Gastrocnemius medialis (tissue), 4 donors: Measurements from ENCODE around the gene SLC36A2.

Experiments
- CTCF ChIP-seq, 5 experiments: fragments of 450-650 bp in 3 of 5; fragments of 200-600 bp in 2 of 5; sonication (generic) in 2 of 5; IDR thresholded peaks in 4 of 5; conservative IDR thresholded peaks in 1 of 5; 1 replicate in 4 of 5; 2 replicates in 1 of 5; pipeline ENCODE4 v1.5.1; 2016 to 2019; ENCODE audit warnings: antibody characterized with exemption in 5 of 5, mild to moderate bottlenecking in 3 of 5, moderate library complexity in 3 of 5
- POLR2A ChIP-seq, 2 donors: fragments of 450-650 bp; IDR thresholded peaks; one replicate each; pipeline ENCODE4 v1.6.1; 2017; ENCODE audit warnings: antibody characterized with exemption in 2 of 2, mild to moderate bottlenecking in 2 of 2, moderate library complexity in 2 of 2

DNA sequence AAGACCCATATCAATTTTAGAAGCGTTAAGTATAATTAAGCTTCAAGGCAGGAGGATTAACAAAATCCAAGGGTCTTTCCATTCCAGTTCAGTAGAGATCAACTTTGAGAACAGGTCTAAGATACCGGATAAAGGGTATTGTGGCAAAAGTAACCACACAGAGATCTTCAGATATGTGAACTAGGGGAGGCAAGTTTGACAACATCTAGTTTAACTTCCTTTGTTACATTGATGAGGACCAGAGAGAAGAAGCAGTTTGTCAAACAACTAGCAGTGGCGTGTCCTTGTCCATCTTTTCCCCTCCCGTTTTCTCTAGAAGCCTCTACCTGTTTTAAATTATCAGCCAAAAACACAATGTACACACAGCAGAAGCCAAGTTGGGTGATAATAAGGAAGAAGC lies 8.6 kb downstream of the SLC36A2 start:
- TF ChIP-seq CTCF (IDR thresholded peaks at IDR 0.05 in 4 of 5, conservative IDR thresholded peaks at IDR 0.05 in 1 of 5) (no peak), POLR2A (IDR thresholded peaks at IDR 0.05) (no peak)
